ENCODE measurements around the gene KIF21A.

GRCh38 chr12:39383114-39383513 is 59.8 kb downstream of the KIF21A start:
- no peak for TF ChIP-seq EZH2 (IDR thresholded peaks at IDR 0.05)
- TF ChIP-seq POLR2AphosphoS5 (IDR thresholded peaks at IDR 0.05; ENCODE audit: borderline replicate concordance, low read depth, low read length), result no peak
